Fibroblast of gingiva (primary cell): ENCODE results near the gene ADAMTS6.
"Not testable (repeated sequence)": the region's sequence is repeated elsewhere in the genome, so short reads cannot be mapped to it uniquely, and the experiment has no call there.

Experiments
- DNase-seq: peaks from one replicate; pipeline ENCODE4 v3.0.0-alpha.2; 2011; ENCODE audit warnings: low read depth

ADAMTS6 gene, protein sequence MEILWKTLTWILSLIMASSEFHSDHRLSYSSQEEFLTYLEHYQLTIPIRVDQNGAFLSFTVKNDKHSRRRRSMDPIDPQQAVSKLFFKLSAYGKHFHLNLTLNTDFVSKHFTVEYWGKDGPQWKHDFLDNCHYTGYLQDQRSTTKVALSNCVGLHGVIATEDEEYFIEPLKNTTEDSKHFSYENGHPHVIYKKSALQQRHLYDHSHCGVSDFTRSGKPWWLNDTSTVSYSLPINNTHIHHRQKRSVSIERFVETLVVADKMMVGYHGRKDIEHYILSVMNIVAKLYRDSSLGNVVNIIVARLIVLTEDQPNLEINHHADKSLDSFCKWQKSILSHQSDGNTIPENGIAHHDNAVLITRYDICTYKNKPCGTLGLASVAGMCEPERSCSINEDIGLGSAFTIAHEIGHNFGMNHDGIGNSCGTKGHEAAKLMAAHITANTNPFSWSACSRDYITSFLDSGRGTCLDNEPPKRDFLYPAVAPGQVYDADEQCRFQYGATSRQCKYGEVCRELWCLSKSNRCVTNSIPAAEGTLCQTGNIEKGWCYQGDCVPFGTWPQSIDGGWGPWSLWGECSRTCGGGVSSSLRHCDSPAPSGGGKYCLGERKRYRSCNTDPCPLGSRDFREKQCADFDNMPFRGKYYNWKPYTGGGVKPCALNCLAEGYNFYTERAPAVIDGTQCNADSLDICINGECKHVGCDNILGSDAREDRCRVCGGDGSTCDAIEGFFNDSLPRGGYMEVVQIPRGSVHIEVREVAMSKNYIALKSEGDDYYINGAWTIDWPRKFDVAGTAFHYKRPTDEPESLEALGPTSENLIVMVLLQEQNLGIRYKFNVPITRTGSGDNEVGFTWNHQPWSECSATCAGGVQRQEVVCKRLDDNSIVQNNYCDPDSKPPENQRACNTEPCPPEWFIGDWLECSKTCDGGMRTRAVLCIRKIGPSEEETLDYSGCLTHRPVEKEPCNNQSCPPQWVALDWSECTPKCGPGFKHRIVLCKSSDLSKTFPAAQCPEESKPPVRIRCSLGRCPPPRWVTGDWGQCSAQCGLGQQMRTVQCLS (N-terminal part only)

DNA sequence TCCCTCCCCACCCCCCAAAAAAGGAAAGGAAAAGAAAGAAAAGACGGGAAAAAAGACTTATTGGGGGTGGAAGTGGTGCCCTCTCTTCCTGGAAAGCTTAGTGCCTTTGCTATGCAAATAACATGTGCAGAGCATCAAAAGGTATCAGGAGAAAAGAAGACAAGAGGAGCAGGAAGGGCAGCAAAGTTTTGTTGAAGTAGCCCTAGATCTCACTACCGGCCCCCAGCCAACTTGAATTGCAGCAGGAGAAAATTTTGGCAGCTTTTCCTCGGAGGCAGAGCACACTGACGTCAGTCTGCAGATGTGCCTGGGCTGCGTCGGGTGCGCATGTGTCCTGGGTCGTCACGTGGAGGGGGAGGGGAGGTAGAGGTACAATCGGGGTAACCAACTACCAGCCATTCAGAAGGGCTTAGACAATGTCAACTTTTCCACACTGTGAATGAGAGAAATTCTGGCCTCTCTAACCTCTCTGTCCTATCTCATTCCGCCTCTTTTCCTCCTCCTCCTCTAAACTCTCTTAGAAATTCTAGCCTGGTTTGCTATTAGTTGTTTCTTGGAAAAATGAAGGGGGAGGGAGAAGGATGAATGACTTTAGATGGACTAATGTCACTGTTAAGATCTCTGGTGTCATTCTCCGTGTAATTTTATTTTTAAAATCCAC, at the start of gene ADAMTS6:
Gene ADAMTS6, minus strand, starts transcription at position 286 of the 661 bp plus-strand sequence. CDS start 8,247 bp downstream, outside the sequence.
- DNase-seq: peak; percentile 98

DNA sequence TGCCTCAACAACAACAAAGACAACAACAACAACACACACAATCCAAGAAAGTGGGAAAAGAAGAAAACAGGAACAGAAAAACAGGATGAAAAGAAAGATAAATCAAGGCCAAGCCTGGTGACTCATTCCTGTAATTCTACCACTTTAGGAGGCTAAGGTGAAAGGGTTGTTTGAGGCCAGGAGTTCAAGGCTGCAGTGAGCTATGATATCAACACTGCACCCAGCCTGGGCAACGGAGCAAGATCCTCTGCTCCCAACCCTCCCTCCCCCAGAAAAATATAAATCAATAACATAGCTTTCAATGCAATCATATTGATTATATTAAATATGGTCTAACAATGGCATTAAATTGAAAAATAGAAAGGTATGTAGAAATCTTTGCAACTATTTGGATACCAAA, 49.2 kb upstream of the ADAMTS6 start:
- no peak for DNase-seq

DNA sequence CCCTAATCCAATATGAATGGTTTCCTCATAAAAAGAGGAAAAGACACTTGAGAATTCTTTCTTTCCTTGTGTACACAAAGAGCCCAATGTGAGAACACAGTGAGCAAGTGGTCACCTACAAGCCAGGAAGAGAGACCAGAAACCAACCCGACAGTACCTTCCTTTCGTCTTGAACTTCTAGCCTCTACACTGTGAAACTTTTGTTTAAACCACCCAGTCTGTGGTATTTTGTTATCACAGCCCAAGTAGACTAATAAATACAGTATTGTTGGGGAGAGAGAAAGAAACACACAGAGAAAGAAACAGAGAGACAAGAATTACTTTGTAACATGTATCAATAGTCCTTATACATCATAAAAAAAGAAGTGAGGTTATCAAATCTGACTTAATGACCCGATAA, 44.0 kb upstream of the ADAMTS6 start:
- DNase-seq: no peak

DNA sequence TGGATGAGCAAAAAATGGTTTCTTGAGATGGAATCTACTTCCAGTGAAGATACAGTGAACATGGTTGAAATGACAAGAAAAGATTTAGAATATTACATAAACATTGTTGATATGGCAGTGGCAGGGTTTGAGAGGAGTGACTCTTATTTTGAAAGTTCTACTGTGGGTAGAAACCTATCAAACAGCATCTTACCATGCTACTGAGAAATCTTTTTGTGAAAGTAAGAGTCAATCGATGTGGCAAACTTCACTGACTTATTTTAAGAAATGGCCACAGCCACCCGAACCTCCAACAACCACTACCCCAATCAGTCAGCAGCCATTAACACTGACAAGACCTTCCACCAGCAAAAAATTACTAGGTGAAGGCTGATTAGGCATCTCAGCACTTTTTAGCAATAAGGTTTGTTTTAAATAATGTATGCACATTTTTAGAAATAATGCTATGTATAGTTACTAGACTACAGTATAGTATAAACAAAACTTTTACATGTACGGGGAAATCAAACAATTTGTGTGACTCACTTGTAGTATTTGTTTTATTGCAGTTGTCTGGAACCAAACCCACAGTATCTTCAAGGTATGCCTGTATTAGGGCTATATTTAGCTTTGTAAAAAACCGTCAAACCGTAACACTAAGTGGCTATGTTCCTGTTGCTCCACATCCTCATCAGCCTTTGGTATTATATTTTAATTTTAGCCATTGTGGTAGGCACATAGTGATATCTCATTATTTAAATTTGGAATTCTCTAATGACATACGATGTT, 30.6 kb upstream of the ADAMTS6 start:
- DNase-seq: no peak

DNA sequence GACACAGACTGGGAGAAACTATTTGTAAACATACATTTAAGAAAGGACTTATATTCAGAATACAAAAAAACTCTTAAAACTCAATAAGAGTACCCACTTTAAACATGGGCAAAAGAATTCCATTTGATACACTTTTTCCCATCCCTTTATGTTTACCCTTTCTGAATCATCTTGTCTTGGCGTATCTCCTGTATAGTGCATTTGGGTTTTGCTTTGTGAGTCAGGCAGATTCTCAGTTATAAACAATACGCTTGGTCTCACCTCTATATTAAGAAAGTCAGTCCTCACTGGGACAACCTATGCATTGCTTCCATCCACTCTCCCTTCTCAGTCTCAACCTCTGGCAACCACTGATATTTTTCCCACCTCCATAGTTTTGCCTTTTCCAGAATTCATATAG, 27.3 kb upstream of the ADAMTS6 start:
- no peak for DNase-seq

DNA sequence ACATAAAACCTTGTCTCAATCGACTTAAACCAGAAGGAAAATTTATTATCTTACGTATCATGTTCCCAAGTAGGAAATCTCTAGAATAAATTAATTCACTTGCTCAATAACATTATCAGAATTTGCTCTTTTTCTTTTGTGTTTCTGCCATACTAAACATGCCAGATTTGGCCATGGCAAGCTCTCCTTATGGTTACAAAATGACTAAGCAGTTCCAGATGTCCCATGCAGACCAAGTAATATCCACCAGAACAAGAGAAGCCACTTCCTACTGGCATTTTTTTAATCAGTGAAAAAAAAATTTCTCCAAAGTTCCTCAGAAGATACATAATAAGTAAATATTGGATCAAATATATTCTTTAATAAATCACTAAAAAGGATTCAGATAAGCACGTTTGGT, 25.2 kb upstream of the ADAMTS6 start:
- peak; percentile 96 for DNase-seq

DNA sequence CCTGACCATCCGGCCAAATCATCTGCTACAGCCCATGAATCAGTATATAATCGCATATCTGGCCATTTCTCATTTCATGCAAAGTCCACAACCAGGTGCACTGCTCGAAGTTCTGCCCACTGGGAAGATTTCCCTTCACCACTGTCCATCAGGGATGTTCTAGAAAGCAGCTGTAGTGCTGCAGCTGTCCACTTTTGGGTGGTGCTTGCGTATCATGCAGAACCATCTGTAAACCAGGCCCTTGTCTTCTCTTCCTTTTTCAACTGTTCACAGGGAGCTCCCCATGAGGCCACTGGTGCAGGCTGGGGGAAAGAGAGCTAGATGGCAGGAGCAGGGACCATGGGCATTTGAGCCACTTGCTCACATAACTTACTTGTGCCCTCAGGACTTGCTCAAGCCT, 7.4 kb upstream of the ADAMTS6 start:
- DNase-seq: no peak

DNA sequence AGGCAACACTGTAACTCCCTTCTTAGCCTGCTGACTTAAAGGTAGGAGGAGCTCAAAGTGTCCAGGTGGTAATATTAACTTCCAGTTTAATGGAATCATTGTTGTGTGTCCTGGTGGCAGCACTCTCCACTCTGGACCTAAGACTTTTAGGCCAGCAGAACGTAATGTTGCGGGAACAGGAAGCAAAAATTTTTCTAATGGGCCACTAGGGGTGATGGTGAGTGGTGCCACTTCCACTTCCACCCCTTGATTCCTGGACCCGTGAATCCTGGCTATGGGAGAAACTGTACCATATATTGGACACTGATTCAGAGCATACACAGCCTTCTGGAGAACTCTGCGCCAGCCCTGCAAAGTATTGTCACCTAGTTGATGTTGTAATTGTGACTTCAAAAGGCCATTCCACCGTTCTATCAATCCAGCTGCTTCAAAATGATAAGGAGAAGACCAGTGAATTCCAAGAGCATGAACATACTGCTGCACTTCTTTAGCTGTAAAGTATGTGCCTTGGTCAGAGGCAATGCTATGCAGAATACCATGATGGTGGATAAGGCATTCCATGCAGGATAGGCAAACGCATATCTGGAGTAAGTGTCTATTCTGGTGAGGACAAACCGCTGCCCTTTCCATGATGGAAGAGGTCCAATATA, 6.4 kb upstream of the ADAMTS6 start:
- DNase-seq: not testable (repeated sequence)

DNA sequence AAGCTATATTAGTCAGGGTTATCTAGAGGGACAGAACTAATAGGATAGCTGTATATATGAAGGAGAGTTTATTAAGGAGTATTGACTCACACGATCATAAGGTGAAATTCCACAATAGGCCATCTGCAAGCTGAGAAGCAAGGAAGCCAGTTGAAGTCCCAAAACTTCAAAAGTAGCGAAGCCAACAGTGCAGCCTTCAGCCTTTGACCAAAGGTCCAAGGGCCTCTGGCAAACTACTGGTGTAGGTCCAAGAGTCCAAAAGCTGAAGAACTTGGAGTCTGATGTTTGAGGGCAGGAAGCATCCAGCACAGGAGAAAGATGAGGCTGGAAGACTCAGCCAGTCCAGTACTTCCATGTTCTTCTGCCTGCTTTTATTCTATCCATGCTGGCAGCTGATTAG, 5.1 kb upstream of the ADAMTS6 start:
- DNase-seq: not testable (repeated sequence)

DNA sequence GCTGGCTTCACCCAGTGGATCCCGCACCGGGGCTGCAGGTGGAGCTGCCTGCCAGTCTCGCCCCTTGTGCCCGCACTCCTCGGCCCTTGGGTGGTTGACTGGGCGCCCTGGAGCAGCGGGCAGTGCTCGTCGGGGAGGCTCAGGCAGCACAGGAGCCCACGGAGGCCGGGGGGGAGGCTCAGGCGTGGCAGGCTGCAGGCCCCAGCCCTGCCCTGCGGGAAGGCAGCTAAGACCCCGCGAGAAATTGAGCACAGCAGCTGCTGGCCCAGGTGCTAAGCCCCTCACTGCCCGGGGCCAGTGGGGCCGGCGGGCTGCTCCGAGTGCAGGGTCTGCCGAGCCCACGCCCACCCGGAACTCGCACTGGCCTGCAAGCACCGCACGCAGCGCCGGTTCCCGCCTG, 3.7 kb upstream of the ADAMTS6 start:
- DNase-seq: no peak

DNA sequence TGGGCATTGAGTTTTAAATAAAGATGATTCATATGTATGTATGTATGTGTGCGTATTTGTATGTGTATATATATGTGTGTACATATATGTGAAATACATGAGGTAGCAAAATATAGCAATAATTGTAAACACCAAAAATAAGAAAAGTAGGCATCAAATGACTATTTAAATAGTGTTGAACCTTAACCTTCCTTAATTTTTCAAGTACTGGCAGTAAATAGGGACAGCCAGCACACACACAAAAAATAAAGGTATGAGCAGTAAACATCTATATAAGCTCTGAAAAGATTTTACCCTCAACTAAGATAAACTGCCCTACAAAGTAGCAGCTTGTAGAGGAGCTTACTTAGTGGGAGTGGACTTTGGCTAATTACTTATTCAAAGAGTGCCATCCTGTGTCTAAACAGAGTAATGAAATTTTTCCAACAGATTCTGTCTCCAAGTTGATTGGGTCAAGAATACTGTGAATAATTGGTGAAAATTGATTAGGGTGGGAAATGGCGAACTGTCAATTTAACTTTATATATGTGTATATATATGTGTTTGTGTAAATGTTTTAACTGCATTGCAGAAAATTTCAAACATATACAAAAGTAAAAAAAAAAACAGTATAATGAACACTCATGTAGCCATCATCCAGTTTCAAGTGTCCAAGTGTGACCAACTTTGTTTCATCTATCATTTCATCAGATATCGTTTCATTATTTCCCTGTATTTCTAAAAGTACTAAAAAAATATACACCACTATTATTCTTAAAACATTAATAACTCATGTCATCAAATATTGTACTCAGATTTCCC, 2.0 kb upstream of the ADAMTS6 start:
- peak; percentile 77 for DNase-seq

DNA sequence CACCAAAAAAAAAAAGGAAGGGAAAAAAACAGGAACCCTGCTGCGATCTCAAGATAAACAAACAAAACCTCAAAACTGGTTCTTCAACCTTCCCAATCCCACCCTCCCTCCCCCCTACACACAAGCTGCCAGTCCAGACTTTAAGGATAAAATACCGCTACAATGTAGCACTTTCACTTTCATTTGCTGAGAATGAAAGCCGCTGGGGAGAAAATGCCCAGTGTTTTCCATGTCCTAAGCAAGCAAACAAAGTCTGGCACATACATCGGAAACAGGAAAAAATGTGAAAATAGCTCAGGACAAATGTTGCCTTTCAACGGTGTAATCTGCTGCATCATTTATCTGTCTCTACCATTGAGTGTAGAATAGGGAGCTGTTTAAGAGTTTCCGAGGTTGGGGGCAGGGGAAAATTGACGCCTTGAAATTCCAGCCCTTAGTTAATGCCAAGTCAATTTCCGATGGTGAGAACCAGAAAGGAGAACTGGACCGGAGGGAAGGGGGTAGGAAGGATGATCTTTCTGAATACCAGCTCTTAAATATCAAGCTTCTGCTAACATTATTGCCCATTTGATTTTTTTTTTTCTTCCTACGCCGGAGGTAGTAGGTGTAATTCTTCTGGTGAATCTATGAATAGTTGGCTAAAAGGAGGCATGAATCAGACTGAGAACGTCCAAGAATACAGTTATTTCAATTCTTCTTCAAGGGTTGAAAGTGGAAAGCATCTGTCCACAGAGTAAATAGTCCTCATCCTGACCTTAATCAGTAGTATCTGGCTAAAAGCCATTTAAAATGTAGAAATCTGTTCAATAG, 1.2 kb upstream of the ADAMTS6 start:
- DNase-seq: peak; percentile 39

DNA sequence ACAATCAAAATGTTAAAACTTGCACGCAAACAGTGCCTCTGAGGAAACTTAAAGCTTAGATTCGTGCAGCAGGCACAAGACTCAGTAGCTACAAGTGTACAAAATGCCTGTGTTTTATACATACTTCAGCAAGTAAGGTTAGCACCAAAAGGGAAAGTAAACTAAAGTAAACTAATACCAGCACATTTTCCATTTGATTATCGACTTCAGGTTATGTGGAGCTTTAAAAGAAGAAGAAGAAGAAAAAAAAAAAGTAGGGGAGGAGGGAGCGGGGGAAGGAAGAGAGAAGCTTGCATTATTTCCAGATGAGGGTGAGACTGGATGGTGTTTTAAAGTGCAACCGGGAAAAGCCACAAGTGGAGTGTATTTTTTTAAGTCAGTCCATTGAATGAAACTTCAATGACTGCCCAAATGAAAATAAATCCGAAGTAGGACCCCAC, 596 bp upstream of the ADAMTS6 start:
- peak; percentile 53 for DNase-seq

DNA sequence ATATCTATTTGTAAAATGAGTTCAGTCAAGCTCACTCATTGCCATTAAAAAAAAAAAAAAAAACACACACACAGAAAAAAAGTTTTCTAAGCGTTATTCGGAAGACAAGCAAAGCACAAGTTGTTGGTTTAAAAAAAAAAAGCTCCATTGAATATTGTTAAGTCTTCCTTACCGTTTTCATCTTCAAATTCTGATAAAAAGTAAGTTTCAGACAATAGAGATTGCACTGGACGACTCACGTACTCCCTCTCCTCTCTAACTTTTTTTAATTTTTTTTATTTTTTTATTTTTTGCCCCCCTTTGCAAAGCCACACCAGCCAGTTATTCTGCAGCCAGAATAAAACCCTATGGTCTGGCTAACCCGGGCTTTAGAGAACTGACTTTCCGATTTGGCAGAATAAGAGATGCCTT, 544 bp downstream of the ADAMTS6 start:
- DNase-seq: no peak

DNA sequence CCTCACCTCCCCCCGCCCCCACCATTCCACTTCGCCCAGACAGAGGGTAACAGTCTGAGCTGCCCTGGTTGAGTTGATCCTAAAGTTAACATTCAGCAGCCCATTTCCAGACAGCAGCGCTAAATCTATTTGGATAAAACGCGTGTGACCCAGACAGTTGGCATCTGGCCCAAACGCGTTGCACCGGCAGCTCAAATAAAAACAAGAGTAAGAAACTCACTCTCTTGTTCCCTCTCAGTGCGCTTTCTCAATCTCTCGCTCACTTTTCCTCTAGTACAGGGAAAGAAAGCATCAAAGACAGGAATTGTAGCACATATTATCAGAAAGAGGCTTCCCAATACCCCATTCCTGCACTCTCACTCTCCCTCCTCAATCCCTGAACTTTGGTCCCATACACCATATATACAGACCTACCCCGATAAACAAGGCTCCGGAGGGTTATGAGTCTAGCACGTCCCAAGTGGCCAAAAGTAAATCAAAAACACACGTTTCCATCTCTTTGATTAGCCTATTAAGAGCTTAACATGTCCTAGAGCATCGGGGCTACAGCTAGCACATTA, 1.3 kb downstream of the ADAMTS6 start:
- peak; percentile 76 for DNase-seq

DNA sequence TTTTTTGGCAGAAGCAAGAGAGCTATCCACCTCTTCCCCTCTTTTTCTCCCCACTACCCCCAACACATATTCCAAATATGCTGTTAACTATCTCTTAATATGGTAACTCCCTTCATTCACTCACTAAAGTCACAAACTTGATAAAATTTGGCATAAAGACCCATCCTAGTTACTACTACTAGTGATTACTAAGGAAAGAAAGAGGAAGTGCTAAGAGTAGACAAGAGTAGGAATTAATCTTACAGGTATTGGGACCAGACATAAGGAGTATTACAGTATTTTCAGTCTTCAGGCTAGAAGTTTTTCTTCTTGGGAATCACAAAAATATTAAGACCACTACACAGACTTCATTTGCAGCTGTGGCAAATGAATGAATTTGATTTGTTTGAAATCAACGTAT, 2.2 kb downstream of the ADAMTS6 start:
- no peak for DNase-seq

DNA sequence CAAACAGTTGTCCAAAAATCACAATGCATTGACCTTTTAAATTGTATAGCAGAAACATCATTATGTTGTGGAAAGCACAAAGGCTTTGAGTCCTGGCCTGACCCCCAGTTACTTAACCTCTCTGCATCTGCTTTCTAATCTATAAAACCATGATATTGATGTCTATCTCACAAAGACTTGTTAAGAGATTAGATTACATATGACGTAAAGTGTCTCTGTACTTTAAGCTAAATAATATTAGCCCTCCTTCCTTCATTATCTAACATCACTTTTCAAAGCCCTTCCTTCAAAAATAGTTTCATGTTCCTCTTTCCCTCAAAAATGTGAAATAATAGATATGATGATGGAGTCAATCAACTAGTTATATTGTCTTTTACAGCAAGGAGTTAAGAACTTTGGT, 3.4 kb downstream of the ADAMTS6 start:
- no peak for DNase-seq

DNA sequence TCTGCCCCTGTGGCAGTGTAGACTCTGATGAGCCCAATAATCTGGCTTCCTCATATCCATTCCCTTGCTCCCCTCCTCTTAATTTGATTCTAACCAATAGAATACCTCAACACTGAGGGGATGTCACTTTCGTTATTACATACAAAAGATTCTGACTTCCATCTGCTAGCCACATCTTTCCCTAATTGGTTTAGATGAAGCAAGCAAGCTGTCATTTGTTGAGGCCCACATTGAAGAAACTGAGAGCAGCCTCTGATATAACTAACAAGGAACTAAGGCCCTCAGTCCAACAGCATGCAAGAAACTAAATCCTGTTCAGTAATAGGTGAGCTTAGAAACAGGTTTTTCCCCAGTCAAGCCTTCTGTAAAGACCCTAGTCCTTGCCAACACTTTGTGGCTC, 5.8 kb downstream of the ADAMTS6 start:
- no peak for DNase-seq

DNA sequence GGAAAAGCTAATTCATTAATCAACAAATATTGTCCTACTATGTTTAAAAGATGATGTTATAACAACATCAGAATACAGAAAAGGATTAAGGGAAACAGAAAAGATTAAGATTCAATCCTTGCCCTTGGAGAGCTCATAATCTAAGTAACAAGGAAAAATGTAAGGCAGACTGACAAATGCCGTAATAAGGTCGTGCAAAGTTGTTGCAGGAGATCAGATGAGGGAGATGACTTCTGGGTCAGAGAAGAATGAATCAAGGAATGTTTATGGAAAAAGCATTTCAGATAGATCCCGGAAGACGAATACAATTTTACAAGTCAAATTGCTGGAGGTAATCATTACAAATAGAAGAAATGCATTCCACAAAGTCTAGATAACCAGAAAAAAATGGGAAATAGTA, 6.4 kb downstream of the ADAMTS6 start:
- DNase-seq: no peak
